HG02885 (cell line): Measurements from ENCODE around the gene SUSD3.
A peak's percentile ranks its signal among the peaks of the same experiment; 100 is the strongest.
"Not testable (repeated sequence)": the region's sequence is repeated elsewhere in the genome, so short reads cannot be mapped to it uniquely, and the experiment has no call there.

Experiments used
- ATAC-seq: cut with Tn5 transposase; IDR thresholded peaks from one replicate; pipeline ENCODE4 v1.9.1; 2021; ENCODE audit warnings: mild to moderate bottlenecking; ENCODE audit not compliant: unreplicated experiment, poor library complexity

Gene SUSD3

DNA sequence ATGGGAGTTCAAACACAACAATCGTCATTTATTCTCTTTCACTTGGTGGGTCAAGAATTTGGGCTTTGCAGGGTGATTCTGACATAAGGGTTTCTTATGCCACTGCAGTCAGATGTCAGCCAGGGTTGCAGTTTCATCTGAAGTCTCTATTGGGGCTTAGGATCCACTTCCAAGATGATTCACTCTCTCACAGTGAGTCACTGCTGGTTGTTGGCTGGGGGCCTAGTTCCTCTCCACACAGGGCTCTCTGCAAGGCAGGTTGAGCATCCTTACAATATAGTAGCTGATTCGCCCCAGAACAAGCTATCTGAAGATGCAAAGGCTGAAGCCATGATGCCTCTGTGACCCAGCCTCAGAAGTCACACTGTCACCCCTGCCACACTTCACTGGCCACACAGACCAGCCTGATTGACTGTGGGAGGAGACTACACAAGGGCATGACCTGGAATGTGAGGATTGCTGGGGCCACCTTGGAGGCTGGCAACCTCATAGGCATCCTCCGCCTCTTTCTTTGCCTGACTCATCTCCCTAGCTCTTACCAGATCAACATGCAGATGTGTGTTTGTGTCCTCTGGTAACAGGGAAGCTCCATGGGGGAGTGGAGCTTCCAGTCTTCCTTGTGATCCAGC lies 33.1 kb downstream of the SUSD3 start:
- ATAC-seq, result no peak

DNA sequence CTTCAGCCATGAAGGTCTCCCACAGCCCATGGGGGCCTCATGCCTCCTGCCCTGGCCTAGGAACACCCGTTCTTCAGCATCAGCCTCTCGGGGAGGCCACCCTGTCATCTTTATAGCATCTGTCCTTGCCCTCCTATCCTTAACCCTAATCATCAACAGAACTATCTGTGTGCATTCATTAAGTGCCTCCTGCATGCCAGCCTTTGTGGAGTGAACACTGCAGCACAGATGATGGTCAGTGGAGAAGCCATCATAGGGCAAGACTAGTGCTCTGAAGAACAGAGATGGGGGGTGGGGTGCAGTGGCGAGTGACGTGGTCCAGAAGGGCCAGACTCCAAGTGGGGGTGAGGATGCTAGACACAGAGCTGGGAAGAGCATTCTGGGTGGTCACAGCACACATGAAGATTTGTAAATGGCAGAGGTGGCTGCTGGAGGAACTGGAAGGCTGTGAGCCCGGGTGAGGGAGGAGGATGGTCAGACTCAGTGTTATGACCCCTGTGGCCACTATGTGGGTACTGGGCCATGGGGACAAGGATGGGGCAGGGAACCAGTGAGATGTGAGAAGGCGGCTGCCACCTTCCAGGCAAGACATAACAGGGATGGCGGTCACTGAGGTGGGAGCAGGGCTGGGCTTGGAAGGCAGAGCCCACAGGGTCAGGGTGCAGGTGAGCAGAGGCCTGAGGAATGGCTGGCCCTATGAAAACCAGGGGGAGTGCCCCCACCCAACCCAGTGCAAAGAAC lies 33.9 kb downstream of the SUSD3 start:
- no peak for ATAC-seq

DNA sequence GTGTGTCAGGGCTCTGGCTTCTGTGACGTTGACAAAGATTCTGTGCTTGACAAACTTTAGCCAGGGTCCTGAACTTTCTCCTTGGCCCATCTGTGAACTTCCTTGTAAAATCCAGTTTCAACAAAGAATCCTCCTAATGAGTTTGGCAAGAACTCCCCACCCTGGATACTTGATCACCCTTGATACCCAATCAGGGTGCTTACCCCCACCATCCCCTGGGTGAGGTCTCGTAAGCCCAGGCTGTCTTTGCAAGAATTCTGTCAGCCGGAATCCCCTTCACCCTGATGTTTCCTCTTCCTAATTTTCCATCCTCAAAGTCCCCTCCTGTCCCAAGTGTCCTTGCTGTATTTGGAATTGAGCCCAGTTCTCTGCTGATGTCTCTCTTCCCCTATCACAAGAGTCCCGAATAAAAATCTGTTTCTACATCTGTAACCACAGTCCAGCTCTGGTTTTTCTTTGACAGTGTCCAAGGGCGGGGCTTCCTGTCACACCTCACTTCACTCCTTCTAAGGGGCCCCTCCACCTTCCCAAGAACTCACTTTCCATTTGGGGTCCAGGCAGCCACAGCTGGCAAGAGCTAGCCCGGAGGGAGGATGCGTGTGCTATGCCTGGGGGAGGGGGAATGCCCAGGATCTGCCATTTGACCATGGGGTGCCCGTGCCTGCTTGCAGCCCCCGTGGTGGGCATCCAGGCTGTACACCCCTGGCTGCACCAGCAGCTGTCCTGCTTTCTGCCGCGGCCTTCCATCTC lies 34.8 kb downstream of the SUSD3 start:
- ATAC-seq, result no peak

DNA sequence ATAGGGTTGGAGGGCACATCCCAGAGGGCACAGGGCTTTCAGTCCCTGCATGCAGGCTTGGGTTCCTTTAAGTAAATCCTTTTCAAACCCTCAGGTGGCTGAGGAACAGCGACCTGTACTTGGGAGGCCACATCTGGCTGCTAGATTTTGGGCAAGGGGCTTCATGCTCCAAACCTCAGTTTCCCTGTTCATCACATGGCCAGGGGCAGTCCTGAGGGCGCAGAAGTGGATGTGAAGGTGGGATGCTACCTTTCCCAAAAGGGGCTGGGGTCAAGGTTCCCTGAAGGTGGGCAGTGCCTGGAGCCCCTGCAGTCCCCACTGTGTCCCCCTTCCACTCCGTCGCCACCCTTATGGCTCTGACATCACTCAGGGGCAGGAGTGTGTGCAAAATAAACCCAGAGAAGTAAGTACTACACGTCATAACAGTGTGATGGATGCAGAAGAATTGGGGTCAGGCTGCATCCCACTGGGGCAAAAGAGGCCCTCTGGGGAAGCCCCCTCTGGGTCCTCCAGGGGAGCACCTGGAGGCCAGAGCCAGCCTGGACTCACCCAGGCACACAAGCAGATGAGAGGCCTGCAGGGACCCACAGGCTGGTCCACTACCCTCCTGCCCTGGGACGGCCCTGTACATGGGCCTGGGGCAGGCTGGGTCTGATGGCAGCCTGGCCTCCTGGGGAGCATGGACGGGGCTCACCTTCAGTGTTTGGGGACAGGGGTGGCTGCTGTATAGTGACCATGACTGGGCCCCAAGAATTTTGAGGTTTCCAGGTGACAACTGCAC lies 35.6 kb downstream of the SUSD3 start:
- no peak for ATAC-seq

DNA sequence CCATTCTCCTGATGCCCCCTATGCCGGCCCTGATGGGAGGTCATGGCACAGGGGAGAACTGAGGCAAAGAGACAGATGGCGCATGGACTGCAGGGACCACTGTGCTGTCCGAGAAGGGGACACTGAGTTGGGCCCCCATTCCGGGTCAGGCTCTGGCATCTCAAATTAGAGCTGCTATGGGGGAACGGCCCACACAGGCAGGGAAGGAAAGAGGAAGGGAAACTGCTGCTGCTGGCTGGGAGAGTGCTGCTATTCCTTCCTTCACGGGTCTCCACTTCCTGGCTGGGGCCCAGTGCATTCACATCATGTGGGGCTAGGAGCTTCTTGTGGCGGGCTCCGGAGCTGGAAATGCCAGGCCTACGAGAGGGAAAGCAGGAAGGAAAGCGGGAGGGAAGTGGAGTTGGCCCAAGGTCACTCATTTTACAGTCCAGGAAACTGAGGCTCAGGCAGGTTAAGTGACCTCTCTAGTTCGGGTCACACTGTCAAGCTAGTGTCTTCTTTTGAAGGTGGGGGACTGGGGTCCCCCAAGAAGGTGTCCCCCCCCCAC lies 36.2 kb downstream of the SUSD3 start:
- peak; percentile 12 for ATAC-seq

DNA sequence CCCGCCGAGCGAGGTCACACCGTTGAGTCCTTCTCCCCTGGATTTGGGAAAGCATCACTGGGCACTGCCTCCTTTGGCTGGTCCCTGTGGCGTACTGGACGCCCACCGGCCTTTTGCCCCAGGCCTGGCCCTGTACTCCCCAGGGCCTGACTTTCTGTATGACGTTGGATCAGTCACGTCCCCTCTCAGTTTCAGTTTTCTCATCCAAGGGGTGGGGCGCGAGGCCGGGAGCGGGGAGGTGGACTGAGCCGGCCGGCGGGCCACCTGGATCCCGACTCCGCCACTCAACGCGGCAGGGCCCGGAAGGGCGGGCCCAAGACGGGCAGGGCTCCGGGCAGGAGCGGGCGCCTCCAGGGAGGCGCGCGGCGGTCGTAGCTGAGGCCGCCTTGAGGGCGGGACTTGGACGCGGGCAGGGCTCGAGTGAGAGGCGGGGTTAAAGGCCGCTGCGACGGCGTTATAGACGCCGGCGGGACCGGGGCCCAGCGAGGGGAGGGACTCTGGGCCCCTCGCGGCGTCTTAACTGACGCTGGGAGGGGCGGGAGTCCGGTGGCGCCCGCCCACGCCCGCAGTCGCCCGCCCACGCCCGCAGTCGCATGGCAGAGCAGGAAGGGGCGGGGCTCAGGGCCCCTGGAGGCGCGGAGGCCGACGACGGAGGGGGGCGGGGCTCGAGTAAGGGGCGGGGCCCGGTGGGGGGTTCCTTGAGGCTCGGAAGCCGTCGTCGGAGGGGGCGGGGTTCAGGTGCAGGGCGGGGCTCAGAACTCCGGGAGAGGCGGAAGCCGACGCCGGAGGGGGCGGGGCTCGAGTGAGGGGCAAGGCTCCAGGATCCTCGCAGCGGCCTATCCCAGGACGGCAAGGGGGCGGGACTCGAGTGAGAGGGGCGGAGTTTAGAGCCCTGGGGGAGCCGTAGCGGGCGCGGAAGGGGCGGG lies 37.0 kb downstream of the SUSD3 start:
- ATAC-seq, result peak; percentile 69

DNA sequence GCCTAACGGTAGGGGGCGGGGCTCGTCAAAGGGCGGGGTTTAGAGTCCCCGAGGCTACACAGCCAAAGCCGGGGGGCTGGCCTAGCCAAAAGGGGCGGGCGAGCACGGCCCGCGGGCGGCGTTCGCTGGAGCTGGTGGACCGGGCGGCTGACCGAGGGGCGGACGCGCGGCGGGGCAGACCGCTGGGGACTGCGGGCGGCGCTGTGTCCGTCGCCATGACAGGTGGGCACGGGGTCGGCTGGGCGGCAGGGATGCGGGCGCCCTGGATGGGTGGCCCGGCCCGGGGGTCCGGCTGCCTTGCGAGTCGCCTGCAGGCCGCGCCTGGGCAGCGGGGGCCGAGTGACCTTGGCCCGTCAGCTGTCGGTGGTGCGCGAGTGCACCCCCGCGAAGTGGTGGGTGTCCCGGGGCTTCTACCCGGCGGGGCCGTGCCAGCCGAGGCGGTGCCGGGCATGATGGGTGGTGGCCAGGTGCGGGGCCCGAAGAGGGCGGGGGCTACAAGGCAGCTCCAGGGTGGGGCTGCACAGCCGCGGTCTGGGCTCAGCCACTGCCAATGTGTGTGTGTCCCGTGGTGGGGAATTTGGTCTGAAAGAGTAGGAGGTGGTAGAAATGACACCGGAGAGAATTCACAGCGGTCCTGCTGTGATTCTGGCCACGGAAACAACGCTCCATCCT lies 37.8 kb downstream of the SUSD3 start, which contains the start of gene CARD19:
CARD19 (plus strand) TSS at position 87 of the 672 bp plus-strand sequence; CDS start at position 216, 129 bp downstream.
- ATAC-seq, result peak; percentile 16

DNA sequence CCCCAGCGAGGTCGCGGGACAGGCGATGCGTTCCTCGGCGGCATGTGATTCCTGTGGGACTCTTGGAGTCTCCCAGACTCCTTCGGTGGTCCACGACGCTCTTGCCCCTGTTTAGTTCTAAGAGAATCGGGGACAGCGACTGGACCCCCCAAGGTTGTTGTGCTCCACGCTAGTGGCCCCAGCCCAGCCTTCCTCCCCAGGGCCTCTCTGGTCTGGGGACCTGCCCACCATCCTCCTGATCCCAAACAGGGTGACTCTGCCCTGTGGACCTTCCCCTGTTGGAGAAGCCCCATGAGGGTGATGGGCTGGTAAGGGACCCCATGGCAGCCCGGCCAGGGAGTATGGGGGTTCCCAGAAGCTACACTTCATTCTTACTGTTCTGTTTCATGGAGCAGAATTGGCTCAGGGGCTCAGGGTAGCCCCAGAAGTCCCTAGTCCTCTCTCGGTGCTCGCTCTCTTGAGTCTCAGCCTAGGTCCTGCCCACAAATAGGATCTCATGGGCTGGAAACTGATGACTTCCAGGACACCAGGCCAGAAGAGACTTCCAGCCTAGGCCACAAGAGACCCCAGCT lies 38.4 kb downstream of the SUSD3 start:
- ATAC-seq, result no peak

DNA sequence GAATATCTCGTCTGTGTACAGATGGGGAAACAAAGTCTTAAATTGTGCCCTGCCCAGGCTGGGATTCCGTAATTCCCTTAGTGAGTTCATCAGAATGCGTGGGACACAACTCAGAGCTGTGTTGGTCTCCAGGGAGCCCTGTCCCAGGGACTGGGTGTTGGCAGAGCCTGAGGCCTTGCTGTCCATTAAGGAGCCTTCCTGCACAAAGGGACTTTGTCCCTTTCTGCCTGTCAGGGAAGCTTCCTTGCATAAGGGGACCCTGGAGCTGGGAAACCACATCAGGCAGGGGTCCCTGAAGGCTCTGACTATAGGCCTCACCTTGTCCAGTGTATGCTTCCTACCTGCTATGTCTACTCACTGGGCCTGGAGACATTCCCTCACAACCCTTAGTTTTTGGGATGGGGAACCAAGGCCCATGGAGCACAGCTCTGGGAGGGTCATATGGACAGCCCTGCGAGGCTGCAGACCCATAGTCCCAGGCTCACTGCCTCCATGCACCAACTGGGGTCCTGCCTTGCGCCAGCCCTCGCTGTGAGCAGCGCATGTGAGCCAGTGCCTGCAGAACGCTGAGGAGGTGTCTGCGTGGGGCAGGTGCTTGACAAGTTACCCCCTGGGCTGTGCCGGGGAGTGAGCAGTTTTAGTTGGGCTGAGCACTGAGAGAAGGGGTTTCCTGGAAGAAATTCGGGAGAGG lies 39.2 kb downstream of the SUSD3 start:
- ATAC-seq, result no peak

DNA sequence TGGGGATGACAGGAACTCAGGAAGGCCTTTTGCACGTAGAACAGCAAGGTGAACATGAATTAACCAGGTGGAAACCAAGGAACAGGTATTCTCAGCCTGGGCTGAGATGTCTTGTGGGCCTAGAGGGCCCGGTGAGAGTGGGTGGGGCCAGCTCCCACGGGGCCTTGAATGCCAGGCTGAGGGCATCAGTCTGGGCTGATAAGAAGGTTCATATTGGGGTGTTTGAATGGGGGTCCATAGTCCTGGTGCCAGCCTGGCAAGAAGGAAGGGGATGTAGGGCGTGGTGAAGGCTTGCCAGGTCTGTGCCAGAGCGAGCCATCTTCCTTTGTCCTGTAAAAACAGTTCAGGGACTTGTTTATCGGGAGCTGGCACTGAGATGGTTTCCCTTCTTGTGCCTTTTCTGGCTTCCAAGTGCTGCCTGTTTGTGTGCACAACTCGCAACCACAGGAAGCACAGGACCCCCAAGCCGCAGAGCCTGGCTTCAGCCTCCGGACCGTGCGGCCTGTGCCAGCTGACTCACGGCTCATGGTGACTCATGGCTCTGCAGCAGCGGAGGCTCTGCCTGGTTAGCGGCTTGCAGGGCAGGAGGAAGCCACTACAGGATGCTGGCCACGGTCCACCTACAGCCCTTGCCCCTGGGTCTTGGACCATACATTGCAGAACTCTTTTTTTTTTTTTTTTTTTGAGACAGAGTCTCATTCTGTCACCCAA lies 39.9 kb downstream of the SUSD3 start:
- ATAC-seq, result no peak

DNA sequence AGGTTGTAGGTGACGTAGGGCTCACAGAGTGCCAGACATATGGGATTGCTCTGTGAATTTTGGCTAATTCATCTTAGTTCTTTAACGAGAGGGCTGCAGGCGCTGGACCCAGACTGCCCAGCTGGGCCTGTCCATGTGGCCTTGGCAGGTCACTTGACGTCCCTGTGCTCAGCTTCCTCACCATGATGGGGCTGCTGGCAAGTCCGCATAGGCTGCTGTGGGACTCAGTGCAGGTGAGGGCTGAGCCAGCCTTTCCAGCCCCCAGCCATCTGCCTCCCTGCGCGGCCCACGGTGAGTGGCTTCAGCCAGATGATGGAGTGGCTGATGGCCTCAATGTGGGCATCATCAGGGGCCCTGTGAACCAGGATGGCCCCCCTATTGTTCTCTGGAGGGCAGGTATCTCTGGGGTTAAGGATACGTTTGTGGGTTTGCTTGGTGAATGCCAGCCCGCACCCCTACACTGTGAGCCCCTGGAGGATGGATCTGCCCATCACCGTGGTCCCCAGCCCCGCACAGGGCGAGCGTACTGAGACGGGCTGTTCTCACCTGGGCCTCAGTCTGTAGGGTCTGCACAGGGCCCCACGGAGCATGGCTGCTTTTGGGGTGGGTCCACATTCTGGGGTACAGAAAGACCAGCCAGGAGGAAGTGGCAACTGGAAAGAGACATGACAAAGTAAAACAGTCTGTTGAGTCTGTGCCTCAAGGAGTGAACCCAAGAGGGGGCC lies 41.2 kb downstream of the SUSD3 start:
- no peak for ATAC-seq

DNA sequence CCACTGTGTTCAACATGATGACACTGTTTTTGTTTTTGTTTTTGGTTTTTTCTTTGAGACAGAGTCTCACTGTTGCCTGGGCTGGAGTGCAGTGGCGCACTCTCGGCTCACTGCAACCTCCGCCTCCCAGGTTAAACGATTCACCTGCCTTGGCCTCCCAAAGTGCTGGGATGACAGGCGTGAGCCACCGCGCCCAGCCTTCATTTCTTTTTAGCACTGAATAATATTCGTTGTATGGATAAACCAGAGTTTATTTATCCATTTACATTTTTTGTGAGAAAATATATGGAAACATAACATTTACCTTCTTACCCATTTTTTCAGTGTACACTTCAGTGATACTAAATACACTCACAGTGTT lies 41.8 kb downstream of the SUSD3 start:
- ATAC-seq, result no peak

DNA sequence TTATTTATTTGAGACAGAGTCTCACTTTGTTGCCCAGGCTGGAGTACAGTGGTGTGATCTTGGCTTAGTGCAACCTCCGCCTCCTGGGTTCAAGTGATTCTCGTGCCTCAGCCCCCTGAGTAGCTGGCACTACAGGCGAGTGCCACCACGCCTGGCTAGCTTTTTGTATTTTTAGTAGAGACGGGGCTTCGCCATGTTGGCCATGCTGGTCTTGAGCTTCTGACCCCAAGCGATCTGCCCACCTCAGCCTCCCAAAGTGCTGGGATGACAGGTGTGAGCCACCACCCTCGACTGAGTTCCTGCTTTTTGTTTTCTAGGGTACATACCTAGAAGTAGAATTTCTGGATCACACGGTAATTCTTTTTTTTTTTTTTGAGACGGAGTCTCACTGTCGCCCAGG lies 42.6 kb downstream of the SUSD3 start:
- ATAC-seq, result not testable (repeated sequence)

DNA sequence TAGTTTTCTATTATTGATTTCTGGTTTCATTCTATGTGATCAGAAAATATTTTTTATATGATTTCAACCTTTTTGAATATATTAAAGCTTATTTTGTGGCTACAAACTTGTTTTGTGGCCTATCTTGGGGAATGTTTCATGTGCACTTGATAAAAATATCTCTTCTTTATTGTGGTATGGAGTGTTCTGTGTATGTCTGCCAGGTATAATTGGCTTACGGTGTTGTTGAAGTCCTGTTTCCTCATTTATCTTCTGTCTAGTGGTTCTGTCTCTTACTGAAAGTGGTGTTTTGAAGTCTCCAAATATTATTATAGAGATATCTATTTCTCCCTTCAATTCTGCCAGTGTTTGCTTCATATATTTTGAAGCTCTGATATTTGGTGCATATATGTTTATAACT lies 47.1 kb downstream of the SUSD3 start:
- ATAC-seq, result no peak

DNA sequence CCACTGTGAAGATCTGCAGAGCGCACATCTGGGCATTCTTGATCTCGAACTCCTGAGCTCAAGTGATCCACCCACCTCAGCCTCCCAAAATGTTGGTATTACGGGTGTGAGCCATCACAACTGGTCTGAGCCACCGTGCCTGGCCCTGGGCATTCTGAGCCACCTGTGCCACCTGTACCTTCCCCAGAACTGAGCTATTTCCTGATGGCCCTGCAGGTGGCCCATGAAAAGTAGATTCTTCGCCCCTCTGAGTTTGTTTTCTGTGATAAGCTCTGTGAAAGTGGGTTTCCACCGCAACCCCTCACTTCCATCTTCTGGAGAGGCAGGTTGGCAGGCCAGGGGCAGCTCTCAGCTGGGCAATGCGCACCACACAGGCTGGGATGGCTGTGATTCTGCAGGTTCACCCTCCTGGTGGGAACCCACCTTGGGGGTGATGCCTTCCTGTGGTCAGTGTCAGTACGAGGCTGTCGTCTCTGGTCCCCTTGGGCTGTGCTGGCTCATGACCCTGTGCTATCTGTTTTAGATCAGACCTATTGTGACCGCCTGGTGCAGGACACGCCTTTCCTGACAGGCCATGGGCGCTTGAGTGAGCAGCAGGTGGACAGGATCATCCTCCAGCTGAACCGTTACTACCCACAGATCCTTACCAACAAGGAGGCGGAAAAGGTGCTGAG lies 48.8 kb downstream of the SUSD3 start:
- ATAC-seq, result no peak

DNA sequence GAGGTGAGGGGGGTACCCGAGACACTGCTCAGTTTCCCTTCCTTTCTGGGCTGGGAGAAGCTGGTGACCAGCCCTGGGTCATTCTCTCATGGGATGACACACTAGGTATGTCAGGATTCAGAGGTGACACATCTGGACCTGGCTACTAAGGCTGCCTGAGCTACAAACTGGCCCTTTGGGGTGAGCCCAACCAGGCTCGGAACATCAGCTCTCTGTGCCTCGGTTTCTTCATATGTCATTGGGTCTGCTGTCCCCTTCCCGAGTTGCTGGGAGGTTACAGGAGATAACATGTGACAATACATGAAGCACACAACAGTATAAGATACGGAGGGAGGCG lies 49.3 kb downstream of the SUSD3 start:
- no peak for ATAC-seq
